GM21576 (cell line): ENCODE results near the gene MTLN.
"Not testable (repeated sequence)": the region's sequence is repeated elsewhere in the genome, so short reads cannot be mapped to it uniquely, and the experiment has no call there.

ENCODE experiments used
- ATAC-seq: cut with Tn5 transposase; IDR thresholded peaks from one replicate; pipeline ENCODE4 v1.9.1; 2021; ENCODE audit warnings: mild to moderate bottlenecking, moderate library complexity; ENCODE audit not compliant: unreplicated experiment

The MTLN gene

GRCh38 chr2:110211938-110212858 is at the start of gene MTLN:
TSS of gene MTLN (minus strand) at chr2:110212547. CDS start at chr2:110212525, 22 bp downstream.
- peak; percentile 83 for ATAC-seq

GRCh38 chr2:110261910-110262309 is 49.6 kb upstream of the MTLN start:
- not testable (repeated sequence) for ATAC-seq

DNA sequence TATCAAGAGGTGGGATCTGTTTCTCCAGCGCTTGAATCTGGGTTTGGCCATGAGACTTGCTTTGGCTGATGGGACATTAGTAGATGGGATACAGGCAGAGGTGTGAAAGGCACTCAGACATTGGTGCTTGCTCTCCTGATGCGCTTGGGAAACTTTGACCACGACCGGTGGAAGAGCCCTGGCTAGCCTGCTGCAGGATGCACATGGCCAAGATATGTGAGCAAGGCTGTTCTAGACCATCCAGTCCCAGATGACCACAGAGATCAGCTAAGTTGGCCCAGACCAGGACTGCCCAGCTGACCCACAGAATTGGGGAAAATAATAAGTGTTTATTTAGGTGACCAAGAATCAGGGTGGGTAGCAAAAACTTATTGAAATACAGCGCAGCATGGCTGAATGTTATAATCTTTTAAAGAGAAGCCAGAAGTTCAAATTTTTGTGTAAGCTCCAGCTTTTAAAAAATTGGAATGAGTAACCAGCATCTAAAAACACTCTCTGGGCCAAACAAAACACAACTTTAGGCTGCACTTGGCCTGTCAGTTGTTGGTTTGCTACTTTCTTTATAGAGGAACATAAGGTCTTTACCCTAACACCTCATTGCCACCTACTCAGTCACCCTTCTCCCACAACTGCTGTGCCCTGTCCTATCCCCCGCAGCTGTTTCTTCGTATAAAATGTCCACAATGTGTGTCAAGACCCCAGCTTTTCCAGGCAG is 35.9 kb upstream of the MTLN start:
- not testable (repeated sequence) for ATAC-seq

DNA sequence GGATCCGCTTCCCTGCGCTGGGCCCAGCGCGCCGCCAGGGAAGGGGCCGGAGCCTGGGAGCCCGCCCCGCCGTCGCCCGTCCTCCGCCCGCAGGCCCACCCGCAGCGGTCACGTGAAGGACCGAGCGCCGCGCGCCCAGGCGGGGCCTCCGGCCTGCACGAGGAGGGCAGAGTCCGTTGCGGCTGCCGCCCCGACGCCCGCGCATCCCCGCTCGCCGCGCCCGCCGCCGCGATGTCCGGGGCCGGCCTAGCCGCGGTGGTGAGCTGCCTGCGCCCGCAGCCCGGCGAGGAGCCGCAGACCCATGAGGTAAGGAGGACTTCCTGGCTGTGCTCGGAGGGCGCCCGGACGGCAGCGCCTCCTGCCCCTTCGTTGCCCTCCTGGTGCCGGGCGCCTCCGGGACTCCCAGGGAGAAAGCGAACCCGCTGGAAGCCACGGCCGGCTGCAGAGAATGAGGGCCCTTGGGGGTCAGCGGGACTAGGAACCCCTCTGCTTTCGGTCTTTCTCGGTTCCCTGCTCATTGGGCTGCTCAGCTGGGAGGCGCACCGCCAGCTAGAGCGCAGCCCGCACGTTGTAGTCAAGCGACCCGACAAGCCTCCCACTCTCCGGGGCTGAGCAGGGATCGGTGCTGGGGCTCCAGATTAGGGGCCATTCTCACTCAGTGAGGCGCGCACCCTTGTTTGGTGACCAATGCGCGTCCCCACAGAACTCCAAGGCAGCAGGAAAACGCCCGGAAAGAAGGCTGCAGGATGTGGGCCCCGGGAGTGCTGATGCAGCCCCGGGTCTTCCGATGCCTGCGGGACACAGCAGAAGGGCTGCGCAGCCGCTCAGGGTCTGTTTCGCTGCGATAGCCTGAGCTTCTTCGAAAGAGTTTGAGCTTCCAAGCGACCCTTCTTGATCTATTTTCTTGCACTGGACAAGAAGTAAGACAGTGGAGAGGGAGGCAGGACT is 33.4 kb upstream of the MTLN start:
- ATAC-seq: not testable (repeated sequence)

DNA sequence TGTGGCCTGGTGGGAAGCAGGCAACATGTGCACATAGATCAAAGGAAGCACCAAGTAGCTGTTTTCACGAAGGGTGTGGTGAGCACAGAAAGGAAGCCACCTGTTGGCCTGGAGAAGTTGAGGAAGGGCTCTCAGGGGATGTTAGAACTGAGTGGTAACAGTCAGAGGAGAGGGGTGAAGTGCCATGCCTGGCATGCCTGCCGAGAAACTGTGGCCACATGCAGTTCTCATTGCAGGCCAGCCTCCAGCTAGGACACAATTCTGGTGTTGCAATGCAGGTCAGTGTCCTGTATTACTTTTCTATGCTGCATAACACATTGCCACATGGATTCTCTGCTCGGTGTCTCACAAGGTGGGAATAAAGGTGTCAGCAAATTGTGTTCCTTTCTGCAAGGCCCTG is 30.9 kb upstream of the MTLN start:
- not testable (repeated sequence) for ATAC-seq

DNA sequence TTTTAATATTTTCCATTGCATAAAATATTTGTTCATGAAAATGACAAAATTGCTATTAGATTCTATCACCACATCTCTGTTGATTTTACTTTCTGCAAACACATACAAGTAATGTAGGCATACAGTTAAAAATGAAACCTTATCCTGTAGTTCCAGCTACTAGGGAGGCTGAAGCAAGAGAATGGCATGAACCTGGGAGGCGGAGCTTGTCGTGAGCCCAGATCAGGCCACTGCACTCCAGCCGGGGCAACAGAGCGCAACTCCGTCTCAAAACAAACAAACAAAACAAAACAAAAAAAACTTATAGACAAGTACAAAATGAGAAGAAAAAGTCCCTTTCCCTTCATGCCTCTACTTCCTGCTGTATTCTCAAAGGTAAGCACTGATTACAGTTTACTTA is 22.2 kb upstream of the MTLN start:
- not testable (repeated sequence) for ATAC-seq

- not testable (repeated sequence) for ATAC-seq
Measured at GRCh38 chr2:110229886-110230285, 17.5 kb upstream of the MTLN start.

DNA sequence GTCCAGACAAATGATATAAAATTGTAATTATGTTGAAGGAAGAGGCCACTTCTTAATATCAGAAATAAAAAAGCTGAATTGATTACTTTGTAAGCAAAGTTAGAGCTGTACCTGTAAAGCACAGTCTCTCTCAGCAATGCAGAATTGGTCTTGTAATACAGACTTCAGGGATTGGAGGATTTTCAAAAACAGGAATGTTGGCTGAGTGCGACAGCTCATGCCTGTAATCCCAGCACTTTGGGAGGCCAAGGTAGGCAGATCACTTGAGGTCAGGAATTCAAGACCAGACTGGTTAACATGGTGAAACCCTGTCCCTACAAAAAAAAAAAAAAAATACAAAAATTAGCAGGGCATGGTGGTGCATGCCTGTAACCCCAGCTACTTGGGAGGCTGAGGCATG is 10.3 kb upstream of the MTLN start:
- not testable (repeated sequence) for ATAC-seq

- ATAC-seq: no peak
Measured at GRCh38 chr2:110221938-110222337, 9.6 kb upstream of the MTLN start.

GRCh38 chr2:110220190-110220564 is 7.8 kb upstream of the MTLN start:
- no peak for ATAC-seq

GRCh38 chr2:110219496-110220189 is 7.3 kb upstream of the MTLN start:
- ATAC-seq: no peak

GRCh38 chr2:110218889-110219288 is 6.5 kb upstream of the MTLN start:
- not testable (repeated sequence) for ATAC-seq

GRCh38 chr2:110216803-110217202 is 4.5 kb upstream of the MTLN start:
- ATAC-seq: no peak

DNA sequence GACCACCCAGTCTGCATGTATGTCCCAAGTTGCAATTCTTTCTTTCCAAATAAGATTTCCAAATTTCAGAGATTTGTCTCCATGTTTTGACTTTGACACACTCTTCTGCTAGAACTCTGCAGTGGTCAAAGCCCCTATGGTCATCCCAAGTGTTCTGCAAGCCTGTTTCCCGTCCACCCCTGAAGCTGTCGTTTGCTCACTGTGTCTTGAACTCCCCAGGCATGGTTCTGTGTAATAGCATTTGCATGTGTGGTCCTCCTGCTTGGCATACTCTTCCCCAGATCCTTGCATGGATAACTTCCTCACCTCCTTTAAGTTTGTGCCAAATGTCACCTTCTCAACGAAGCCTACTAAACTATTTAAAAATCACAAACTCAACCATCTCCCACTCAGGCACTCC is 3.9 kb upstream of the MTLN start:
- ATAC-seq: no peak

DNA sequence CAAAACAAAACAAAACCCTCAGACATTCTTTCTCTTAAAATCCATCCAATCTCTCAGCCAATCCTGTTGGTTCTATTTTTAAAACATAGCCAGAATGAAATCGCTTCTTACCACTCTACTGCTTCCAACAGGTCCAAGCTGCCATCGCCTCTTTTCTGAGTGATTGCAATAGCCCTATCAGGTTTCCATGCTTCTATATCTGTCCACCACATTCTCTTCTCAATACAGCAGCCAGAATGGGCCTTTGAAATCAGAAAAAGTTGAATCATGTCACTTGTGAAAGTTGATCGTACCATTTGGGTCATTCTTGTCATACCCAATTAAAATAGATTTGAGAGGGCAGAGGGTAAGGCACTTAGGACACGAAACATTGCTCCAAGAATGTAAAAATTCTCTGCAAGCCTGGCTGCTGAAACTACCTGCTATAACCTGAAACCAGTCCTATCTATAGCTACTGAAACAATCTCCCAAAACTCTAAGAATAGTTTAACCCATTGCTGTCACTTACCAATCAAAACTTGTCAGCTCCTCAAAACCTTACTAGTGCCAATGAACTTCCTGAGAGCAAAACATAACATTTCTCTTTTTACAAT is 3.3 kb upstream of the MTLN start:
- ATAC-seq: no peak

GRCh38 chr2:110215091-110215490 is 2.7 kb upstream of the MTLN start:
- no peak for ATAC-seq

DNA sequence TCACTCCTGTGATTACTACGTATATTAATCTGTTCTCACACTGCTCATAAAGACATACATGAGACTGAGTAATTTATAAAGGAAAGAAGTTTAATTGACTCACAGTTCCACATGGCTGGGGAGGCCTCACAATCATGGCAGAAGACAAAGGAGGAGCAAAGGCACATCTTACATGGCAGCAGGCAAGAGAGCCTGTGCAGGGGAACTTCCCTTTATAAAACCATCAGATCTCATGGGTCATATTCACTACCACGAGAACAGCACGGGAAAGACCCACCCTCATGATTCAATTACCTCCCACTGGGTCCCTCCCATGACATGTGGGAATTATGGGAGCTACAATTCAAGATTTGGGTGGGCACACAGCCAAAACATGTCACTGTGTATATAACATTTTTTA is 1.2 kb upstream of the MTLN start:
- ATAC-seq: not testable (repeated sequence)

- ATAC-seq: no peak
Measured at GRCh38 chr2:110205660-110206455, 6.5 kb downstream of the MTLN start.
